Breast epithelium (tissue), 3 donors: Measurements from ENCODE around the gene FGF2.

Experiments used
- CTCF ChIP-seq, 3 donors: fragments of 450-650 bp; IDR thresholded peaks; one replicate each; pipeline ENCODE4 v1.5.1; 2016 to 2017; ENCODE audit warnings: antibody characterized with exemption in 3 of 3, mild to moderate bottlenecking in 3 of 3, moderate library complexity in 3 of 3
- POLR2A ChIP-seq: fragments of 450-650 bp; IDR thresholded peaks from one replicate; pipeline ENCODE4 v1.6.1; 2016; ENCODE audit warnings: antibody characterized with exemption, mild to moderate bottlenecking, moderate library complexity
- POLR2AphosphoS5 ChIP-seq, 3 donors: sonication (generic); formaldehyde crosslinking; IDR thresholded peaks; one replicate each; pipeline ENCODE4 v1.6.1; 2017; ENCODE audit warnings: antibody characterized with exemption in 3 of 3

GRCh38 chr4:122922877-122923511, 96.4 kb downstream of the FGF2 start:
- no peak for TF ChIP-seq CTCF (IDR thresholded peaks at IDR 0.05)
- peak in 1 of 3 donors; percentile 11 for TF ChIP-seq POLR2AphosphoS5 (IDR thresholded peaks at IDR 0.05)
- TF ChIP-seq POLR2A = no peak
